Right lobe of liver (tissue), 4 donors: ENCODE results near the gene EXT2.

Experiments
- CTCF ChIP-seq, 4 donors: fragments of 200-600 bp in 3 of 4; fragments of 450-650 bp in 1 of 4; IDR thresholded peaks; one replicate each; pipeline versions ENCODE4 v1.5.1 to v1.8.0; 2016 to 2022; ENCODE audit warnings: antibody characterized with exemption in 4 of 4, mild to moderate bottlenecking in 2 of 4
- POLR2A ChIP-seq: fragments of 450-650 bp; IDR thresholded peaks from one replicate; pipeline ENCODE4 v1.6.1; 2017; ENCODE audit warnings: antibody characterized with exemption, mild to moderate bottlenecking
- donor health status: DM: no; HTN: no; CAD: no.
- donor health status: DM: no; HTN: no; CAD: no.
- donor health status: DM: no; HTN: yes; CAD: no.

- TF ChIP-seq POLR2A (no peak), CTCF (IDR thresholded peaks at IDR 0.05) (no peak)
Observed at GRCh38 chr11:44071157-44071556, 24.3 kb upstream of the EXT2 start.
